Stimulated activated CD4-positive, alpha-beta T cell treated with anti-CD3 and anti-CD28 coated beads, Interleukin-4, amount 100 ng/mL, for 4 hours (primary cell): ENCODE measurements around the gene DNMT3A.
A peak's percentile ranks its signal among the peaks of the same experiment; 100 is the strongest.
"Not testable (repeated sequence)": the region's sequence is repeated elsewhere in the genome, so short reads cannot be mapped to it uniquely, and the experiment has no call there.

Experiments used
- DNase-seq, 2 experiments: peaks; one replicate each; pipeline ENCODE4 v3.0.0-alpha.2; 2020

DNMT3A gene

DNA sequence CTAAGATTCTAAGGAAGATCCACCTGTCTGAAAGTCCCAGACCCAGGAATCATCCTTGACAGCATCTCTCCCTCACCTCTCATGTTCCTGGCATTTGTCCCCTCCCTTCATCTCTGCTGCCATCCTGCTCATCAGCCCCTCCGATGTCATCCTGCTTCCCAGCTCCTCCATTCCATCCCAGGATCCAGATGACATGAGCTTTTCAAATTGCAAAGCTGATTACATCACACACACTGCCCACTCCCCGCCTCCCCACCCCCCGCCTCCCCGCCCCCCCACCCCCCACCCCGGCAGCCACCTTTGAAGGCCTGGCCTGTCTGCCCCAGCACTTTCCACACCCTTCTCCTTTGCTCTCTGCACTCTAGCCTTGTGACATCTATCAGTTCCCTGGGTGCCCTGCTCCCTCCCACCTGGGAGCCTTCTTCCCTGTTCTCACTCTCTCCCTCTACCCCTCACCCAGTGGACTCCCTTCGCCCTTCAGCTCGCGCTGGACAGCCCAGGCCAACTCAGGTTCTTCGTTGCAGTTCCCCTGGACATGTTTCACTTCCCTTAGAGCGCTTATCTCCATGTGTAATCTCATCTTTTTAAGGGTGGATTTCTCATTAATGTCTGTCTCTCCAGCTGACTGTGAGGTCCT, 61.6 kb downstream of the DNMT3A start:
- DNase-seq: no peak

- DNase-seq: no peak
Measured at GRCh38 chr2:25279091-25279651, 62.6 kb downstream of the DNMT3A start.

DNA sequence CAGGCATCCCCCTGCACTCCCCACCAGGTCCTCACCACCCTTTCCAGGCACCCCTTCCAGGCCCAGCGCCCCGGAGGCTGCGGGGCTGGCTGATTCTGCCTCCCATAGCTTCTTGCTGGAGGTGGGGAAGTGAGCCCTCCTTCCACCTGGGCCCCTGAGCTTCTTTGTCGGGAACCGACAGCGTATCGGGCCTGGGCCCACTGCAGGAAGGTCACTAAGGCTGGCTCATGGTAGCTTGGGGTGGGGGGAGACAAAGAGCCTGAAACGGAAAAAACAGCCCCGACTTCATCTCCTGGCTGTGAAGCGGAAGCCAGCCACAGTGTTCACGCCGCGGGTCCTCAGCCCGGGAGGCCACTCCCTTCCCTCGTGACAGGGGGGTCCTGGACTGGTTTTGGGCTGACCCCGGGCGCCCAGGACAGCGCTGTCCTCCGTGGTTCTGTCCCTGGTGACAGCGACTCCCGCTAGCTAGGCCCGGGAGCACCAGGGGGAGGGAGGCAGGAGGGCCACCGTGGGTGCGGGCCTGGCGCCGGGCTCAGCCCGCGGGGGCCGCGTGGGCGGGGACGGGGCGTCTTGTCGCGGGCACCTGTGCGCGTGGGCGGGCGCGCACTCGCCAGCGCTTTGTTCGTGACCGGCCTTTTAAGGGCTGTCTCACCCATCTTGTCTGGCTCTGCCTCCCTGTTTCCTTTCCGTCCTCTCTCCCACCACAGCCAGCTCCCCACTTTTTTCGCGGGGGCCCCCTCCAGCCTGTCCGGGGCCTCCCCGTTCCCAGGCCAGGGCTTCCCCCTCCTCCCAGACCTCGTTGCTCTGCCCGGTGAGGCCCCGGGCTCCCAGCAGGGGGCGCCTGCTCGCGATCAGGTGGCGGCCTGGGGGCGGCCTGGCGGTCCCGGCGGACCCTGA, 64.9 kb downstream of the DNMT3A start:
- peak; percentile 65 to 72 for DNase-seq

GRCh38 chr2:25275575-25275965, 66.2 kb downstream of the DNMT3A start:
- DNase-seq: no peak

DNA sequence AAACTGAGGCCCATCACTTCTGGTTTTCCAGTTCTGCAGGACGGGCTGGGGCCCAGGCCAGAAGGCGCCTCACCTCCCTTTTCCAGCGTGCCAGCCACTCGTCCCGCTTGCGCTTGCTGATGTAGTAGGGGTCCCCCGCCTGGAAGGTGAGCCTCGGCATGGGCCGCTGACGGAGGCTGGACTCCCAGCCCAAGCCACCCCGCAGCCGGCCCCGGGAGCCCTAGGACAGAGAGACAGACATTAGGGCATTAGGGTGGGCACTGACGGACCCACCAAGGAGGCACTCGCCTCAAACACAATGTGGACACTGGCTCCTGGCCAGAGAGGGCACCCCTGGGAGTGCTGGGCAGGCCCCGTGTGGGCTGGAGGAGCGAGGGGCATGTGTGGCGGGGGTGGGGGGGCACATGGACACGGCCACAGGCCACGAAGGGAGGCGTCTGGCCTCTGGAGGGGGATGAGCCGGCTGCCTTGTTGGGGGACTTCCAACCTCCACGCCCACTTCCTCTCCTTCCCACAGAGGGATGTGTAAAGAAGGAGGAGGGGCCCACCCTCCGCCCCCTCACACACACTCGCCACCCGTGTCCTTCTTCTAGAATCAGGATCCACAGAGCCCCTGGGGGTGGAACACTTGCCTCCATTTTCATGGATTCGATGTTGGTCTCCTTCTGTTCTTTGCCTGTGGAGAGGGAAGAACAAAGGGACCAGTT, 66.7 kb downstream of the DNMT3A start:
- peak; percentile 48 to 72 for DNase-seq

- no peak for DNase-seq
Measured at GRCh38 chr2:25273985-25274535, 67.7 kb downstream of the DNMT3A start.

DNA sequence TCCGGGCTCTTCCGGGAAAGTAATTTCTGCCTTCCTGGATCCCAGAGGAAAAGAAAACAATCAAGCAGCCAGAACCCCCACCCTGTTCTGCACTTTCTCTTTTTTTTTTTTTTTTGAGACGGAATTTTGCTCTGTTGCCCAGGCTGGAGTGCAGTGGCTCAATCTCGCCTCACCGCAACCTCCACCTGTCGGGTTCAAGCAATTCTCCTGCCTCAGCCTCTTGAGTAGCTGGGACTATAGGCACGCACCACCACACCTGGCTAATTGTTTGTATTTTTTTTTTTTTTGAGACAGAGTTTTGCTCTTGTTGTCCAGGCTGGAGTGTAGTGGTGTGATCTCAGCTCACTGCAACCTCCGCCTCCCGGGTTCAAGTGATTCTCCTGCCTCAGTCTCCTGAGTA, 69.0 kb downstream of the DNMT3A start:
- DNase-seq: not testable (repeated sequence)

DNA sequence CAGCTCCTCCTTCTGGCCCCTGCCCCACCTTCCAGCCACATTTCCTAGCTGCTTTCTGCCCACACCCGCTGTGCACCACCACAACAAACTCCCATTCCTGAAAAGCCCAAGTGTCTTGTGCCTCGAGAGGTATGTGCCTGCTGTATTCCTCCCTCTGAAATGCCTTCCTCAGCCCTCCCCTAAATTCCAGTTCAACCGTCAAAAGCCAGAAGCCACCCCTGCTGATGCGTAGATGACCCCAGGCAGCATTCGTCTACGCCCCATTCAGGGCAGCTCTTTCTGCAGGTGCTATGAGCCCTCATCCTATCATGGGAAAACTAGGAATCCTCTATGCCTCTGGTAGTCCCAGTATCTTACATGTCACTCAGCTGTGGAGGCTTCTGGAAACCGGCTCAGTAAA, 71.7 kb downstream of the DNMT3A start:
- no peak for DNase-seq

GRCh38 chr2:25269233-25269632, 72.5 kb downstream of the DNMT3A start:
- no peak for DNase-seq

- no peak for DNase-seq
Measured at GRCh38 chr2:25268139-25268538, 73.6 kb downstream of the DNMT3A start.

- DNase-seq: no peak
Measured at GRCh38 chr2:25266399-25266798, 75.3 kb downstream of the DNMT3A start.

DNA sequence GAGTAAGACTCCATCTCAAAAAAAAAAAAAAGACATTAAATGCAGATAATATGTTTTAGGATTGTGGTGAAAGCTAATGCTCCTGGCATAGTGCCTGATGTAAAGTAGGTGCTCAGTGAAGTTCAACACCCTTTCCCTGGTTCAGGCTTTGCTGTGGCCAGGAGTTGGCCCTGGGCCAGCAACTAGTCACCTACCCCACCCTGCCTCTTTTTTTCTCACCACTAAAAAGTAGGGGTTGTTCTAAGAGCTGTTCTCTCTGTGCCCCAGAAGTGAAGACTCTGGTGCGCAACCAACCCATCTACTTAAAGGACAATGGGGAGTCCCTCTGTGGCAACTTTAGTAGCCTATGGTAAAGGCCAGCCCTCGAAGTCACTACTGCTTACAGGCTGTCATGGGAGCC, 75.9 kb downstream of the DNMT3A start:
- DNase-seq: peak in 1 of 2 experiments; percentile 24

DNA sequence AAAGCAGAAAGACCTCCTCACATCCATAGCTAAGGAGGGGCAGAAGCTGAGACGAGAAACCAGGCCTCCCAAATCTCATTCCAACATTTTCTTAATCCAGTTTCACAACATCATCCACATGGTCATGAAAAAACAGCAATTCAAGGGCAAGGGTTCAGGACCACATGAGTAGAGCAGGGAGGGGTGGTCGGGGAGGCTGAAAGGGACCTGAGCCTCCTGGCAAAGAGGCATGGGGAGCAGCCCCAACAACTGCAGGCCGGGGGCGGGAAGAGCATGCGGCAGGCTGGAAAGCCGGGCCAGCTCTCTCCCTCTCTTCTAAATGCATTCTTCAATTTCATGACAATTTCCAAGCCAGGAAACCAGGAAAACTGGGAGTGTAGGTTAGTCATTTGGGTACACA, 76.7 kb downstream of the DNMT3A start:
- DNase-seq: no peak

- DNase-seq: no peak
Measured at GRCh38 chr2:25262288-25262687, 79.4 kb downstream of the DNMT3A start.

DNA sequence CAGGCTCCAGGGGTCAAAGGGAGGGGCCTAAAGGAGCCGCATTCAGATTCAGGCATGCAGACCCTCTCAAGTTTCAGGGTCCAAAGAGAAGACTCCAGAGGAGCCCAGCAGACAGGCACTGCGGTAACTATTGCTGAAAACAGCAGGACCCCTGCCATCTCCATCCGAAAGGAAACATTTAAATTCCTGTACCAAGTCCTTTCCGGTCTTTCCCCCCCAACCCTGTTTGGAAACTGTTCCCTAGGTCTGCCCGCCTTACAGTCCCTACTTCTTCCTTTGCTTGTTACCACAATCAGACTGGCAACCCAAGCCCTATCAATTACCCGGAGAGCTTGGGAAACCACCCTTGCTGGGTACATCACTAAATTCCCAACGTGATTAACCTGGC, 82.0 kb downstream of the DNMT3A start:
- no peak for DNase-seq

- DNase-seq: no peak
Measured at GRCh38 chr2:25258847-25259736, 82.6 kb downstream of the DNMT3A start.

- no peak for DNase-seq
Measured at GRCh38 chr2:25257931-25258846, 83.5 kb downstream of the DNMT3A start.

- DNase-seq: no peak
Measured at GRCh38 chr2:25257032-25257552, 84.6 kb downstream of the DNMT3A start.

GRCh38 chr2:25256488-25256875, 85.2 kb downstream of the DNMT3A start:
- DNase-seq: no peak

DNA sequence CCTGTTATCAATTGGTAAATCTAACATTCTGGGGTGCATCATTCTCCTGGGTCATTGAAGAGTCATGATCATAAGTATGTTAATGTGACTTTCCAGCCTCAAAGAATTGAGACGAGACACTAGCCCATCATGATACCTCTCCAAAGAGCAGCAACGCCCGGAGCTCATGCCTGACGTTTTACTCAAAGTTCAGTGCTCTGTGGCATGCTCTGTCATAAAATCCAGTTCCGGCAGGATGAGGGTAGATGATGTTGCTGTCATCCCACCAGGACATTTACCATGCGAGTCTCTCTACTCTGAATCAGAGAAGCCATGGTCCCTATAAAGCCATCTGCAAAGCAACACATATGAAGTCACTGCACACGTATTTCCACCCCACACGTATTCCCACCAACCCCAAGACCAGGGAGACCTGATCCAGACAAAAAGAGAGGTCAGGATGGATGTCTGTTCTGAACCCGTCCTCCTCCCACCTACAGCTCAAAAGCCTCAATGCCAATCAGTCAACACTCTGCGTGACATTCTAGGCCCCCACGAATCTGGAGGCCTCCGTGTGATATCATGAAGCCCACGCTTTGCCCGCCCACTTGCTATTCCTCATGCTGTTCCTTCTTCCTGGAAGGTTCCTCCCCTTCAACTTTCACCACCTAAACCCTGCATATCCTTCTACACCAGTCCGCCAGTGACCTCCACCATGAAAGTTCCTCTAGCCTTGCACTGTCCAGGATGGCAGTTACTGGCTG, 85.8 kb downstream of the DNMT3A start:
- no peak for DNase-seq
